ENCODE results near the gene RABGEF1. TPM values are rescaled to one million over a fixed set of nuclear protein-coding genes. Genes with fewer than 3 reads are reported as not detected.
A peak's percentile ranks its signal among the peaks of the same experiment; 100 is the strongest.
"Not testable (repeated sequence)": the region's sequence is repeated elsewhere in the genome, so short reads cannot be mapped to it uniquely, and the experiment has no call there.

The RABGEF1 gene
- total and polyA plus RNA-seq, 9 of the 15 experiments (the other 6 are each of a cell fraction or from before 2014, with no cell fraction given): 7.0 to 29.3 (median 20.5) TPM

DNA sequence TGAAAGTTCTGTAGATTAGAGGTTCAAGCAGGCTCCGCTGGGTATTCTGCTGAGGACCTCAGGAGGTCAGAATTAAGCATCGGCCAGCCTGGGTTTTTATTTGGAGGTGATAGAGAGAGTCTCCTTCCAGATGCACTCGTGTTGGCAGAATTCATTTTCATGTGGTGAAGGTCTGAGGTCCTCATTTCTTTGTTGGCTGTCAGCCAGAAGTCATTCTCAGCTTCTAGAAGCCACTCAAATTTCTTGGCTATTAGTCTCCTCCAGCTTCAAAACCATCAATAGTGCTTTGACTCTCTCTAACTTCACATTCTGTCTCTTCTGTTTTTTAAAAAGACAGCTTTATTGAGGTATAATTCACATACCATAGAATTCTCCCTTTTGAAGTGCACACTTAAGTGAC is 22.6 kb downstream of the RABGEF1 start:
- H3K4me2 ChIP-seq (ENCODE audit: insufficient read depth, low read length); H3K27me3 ChIP-seq (ENCODE audit: control insufficient read depth in 2 of 2, insufficient read depth in 2 of 2, low read length in 2 of 2); in situ Hi-C loops (cut with MboI); DNase-seq (ENCODE audit: extremely low read depth in 1 of 4, low spot score in 3 of 4); H2AFZ ChIP-seq (ENCODE audit: low read depth, low read length); H3K79me2 ChIP-seq (ENCODE audit: control insufficient read depth, insufficient read depth, low read length); H3K9me3 ChIP-seq (replicated peaks; ENCODE audit: control insufficient read depth, insufficient read depth, low read depth, low read length); H3K4me1 ChIP-seq (replicated peaks in 1 of 2; ENCODE audit: control insufficient read depth in 2 of 2, insufficient read depth in 2 of 2, low read length in 2 of 2); H4K20me1 ChIP-seq (replicated peaks; ENCODE audit: control insufficient read depth, insufficient read depth, low read length); BruUV-seq (replicated peaks); H3K4me3 ChIP-seq; H3K27ac ChIP-seq (ENCODE audit: extremely low read depth, low read depth, low read length); H3K9me1 ChIP-seq (ENCODE audit: control insufficient read depth, insufficient read depth, low read length); H3K9ac ChIP-seq (ENCODE audit: insufficient read depth in 1 of 2, low read depth in 2 of 2, low read length in 2 of 2); intact Hi-C loops (cut with micrococcal nuclease); ATAC-seq; CTCF ChIA-PET (ENCODE audit: low intra/inter-chr PET ratio); H3K36me3 ChIP-seq (ENCODE audit: control insufficient read depth, insufficient read depth, low read length); FAIRE-seq: not testable (repeated sequence)
- peak; percentile 73 for TF ChIP-seq NFIC (IDR thresholded peaks at IDR 0.05)
- POLR2A ChIA-PET: interaction anchor here (1.0 kb wide), 1 partner anchor 9 kb away, joined by 3 read pairs; no protein-coding TSS in a partner anchor
- 81% methylated on average over 3 of the region's 3 CpGs for WGBS (ENCODE audit: insufficient coverage, low coverage, missing lambda C conversion rate)

DNA sequence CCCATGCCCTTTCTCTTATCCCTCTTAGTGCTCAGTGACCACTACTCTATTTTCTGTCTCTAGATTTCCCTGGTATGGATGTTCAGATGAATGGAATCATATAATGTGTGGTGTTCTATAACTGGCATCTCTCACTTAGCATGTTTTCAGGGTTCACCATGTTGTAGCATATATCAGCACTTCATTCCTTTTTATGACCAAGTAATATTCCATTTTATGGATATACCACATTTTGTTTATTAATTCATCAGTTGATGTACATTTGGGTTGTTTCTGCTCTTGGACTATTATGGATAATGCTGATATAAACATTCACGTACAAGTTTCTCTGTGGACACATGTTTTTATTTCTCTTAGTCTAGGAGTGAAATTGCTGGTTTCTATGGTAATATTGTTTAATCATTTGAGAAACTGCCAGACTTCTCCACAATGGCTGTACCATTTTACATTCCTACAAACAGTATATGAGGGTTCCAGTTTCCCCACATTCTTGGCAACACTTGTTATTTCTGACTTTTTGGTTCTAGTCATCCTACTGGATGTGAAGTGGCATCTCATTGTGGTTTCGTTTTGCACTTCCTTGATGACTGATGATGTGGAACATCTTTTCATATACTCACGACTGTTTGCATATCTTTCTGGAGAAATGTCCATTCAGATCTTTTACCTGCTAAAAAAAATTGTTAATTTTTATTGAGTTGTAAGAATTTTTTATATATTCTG is 23.3 kb downstream of the RABGEF1 start:
- H4K20me1 ChIP-seq (replicated peaks; ENCODE audit: control insufficient read depth, insufficient read depth, low read length); H3K4me1 ChIP-seq (replicated peaks in 1 of 2; ENCODE audit: control insufficient read depth in 2 of 2, insufficient read depth in 2 of 2, low read length in 2 of 2); BruUV-seq (replicated peaks); H3K4me3 ChIP-seq; in situ Hi-C loops (cut with MboI); H3K9me3 ChIP-seq (replicated peaks; ENCODE audit: control insufficient read depth, insufficient read depth, low read depth, low read length); intact Hi-C loops (cut with micrococcal nuclease); FAIRE-seq; H3K9ac ChIP-seq (ENCODE audit: insufficient read depth in 1 of 2, low read depth in 2 of 2, low read length in 2 of 2); H3K27ac ChIP-seq (ENCODE audit: extremely low read depth, low read depth, low read length); H3K4me2 ChIP-seq (ENCODE audit: insufficient read depth, low read length); H3K27me3 ChIP-seq (ENCODE audit: control insufficient read depth in 2 of 2, insufficient read depth in 2 of 2, low read length in 2 of 2); CTCF ChIA-PET (ENCODE audit: low intra/inter-chr PET ratio); DNase-seq (ENCODE audit: extremely low read depth in 1 of 4, low spot score in 3 of 4); H3K36me3 ChIP-seq (ENCODE audit: control insufficient read depth, insufficient read depth, low read length); H3K9me1 ChIP-seq (ENCODE audit: control insufficient read depth, insufficient read depth, low read length); ATAC-seq; H2AFZ ChIP-seq (ENCODE audit: low read depth, low read length): not testable (repeated sequence)
- WGBS (ENCODE audit: insufficient coverage, low coverage, missing lambda C conversion rate): 48% methylated on average over 3 of the region's 3 CpGs
- H3K79me2 ChIP-seq (ENCODE audit: control insufficient read depth, insufficient read depth, low read length): peaks cover 11% of the 10 kb centered on the region
- TF ChIP-seq ADNP (tag; IDR thresholded peaks at IDR 0.05): 0 out of 2 replicates have a peak, but pooled peaks have one; percentile 30
- peak; percentile 55; the same call in 1 of the 2 replicates for TF ChIP-seq BCOR (IDR thresholded peaks at IDR 0.05)
- TF ChIP-seq TRIM28 (IDR thresholded peaks at IDR 0.05): 0 out of 2 replicates have a peak, but pooled peaks have one; percentile 42
- peak; percentile 80 for TF ChIP-seq ZNF146 (CRISPR knock-in tag; IDR thresholded peaks at IDR 0.05; ENCODE audit: unreplicated experiment)
- TF ChIP-seq ARNT (IDR thresholded peaks at IDR 0.05): 0 out of 4 replicates have a peak, but pooled peaks of 1 of the 2 experiments have one; percentile 36
- TF ChIP-seq RBM25 (IDR thresholded peaks at IDR 0.05; ENCODE audit: low read depth, low read length, severe bottlenecking): peak; percentile 77
- peak; percentile 41 to 53; a peak in 2 of 4 replicates for TF ChIP-seq KDM1A (IDR thresholded peaks at IDR 0.05)
- POLR2A ChIA-PET: interaction anchor here (1.0 kb wide), 1 partner anchor 9 kb away, joined by 3 read pairs; no protein-coding TSS in a partner anchor

DNA sequence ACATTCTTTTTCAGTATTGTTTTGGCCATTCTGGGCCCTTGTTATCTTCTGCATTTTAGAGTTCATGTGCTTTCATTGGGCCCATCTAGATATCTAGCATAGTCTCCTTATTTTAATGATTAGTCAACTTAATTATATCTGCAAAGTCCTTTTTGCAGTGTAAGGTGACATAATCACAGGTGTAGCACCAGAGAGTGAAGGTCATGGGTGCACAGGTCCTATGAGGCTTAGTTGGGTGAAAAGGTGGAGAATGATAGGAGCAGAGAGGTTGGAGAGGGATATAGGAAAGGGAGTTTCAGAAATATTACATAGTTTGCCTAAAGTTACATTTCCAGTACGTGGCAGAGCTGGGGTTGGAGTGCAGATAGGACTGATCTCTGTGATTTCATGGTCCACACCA is 24.4 kb downstream of the RABGEF1 start:
- H3K9ac ChIP-seq (ENCODE audit: insufficient read depth in 1 of 2, low read depth in 2 of 2, low read length in 2 of 2); DNase-seq (ENCODE audit: extremely low read depth in 1 of 4, low spot score in 3 of 4); H3K27ac ChIP-seq (ENCODE audit: extremely low read depth, low read depth, low read length); BruUV-seq (replicated peaks); H3K27me3 ChIP-seq (ENCODE audit: control insufficient read depth in 2 of 2, insufficient read depth in 2 of 2, low read length in 2 of 2); H3K9me1 ChIP-seq (ENCODE audit: control insufficient read depth, insufficient read depth, low read length); in situ Hi-C loops (cut with MboI); FAIRE-seq; H3K9me3 ChIP-seq (replicated peaks; ENCODE audit: control insufficient read depth, insufficient read depth, low read depth, low read length); intact Hi-C loops (cut with micrococcal nuclease); H4K20me1 ChIP-seq (replicated peaks; ENCODE audit: control insufficient read depth, insufficient read depth, low read length); H3K4me2 ChIP-seq (ENCODE audit: insufficient read depth, low read length); ATAC-seq; POLR2A ChIA-PET; H3K4me3 ChIP-seq; CTCF ChIA-PET (ENCODE audit: low intra/inter-chr PET ratio); H2AFZ ChIP-seq (ENCODE audit: low read depth, low read length); H3K36me3 ChIP-seq (ENCODE audit: control insufficient read depth, insufficient read depth, low read length): not testable (repeated sequence)
- WGBS (ENCODE audit: insufficient coverage, low coverage, missing lambda C conversion rate): 0% methylated on average over 1 of the region's 1 CpG
- Histone ChIP-seq H3K4me1 (replicated peaks in 1 of 2; ENCODE audit: control insufficient read depth in 2 of 2, insufficient read depth in 2 of 2, low read length in 2 of 2) (peaks cover 0 to 18% of the 10 kb centered on the region in 2 experiments; a peak in 2 of 5 replicates), H3K79me2 (ENCODE audit: control insufficient read depth, insufficient read depth, low read length) (peaks cover 14% of the 10 kb centered on the region)
